Activated CD4-positive, alpha-beta T cell treated with anti-CD3 and anti-CD28 coated beads for 1 hour (primary cell): ENCODE measurements around the gene NEK4.

Source experiments
- DNase-seq: peaks from one replicate; pipeline ENCODE4 v3.0.0-alpha.2; 2020

NEK4 gene

GRCh38 chr3:52792961-52793695, 22.4 kb upstream of the NEK4 start:
- DNase-seq = no peak

- DNase-seq = no peak
Observed at GRCh38 chr3:52792413-52792812, 21.7 kb upstream of the NEK4 start.

GRCh38 chr3:52791928-52792327, 21.2 kb upstream of the NEK4 start:
- DNase-seq = no peak

- DNase-seq = no peak
Observed at GRCh38 chr3:52791366-52791765, 20.6 kb upstream of the NEK4 start.

GRCh38 chr3:52790741-52791140, 20.0 kb upstream of the NEK4 start:
- DNase-seq = no peak

- DNase-seq = no peak
Observed at GRCh38 chr3:52790337-52790736, 19.6 kb upstream of the NEK4 start.

GRCh38 chr3:52789746-52790040, 19.0 kb upstream of the NEK4 start:
- DNase-seq = no peak

GRCh38 chr3:52788890-52789745, 18.4 kb upstream of the NEK4 start:
- DNase-seq = no peak

- DNase-seq = no peak
Observed at GRCh38 chr3:52787672-52788625, 17.2 kb upstream of the NEK4 start.

GRCh38 chr3:52787246-52787645, 16.5 kb upstream of the NEK4 start:
- no peak for DNase-seq

GRCh38 chr3:52786330-52787215, 15.8 kb upstream of the NEK4 start:
- no peak for DNase-seq

- DNase-seq = no peak
Observed at GRCh38 chr3:52784931-52785590, 14.3 kb upstream of the NEK4 start.

- DNase-seq = no peak
Observed at GRCh38 chr3:52784021-52784621, 13.4 kb upstream of the NEK4 start.

GRCh38 chr3:52783211-52783555, 12.4 kb upstream of the NEK4 start:
- DNase-seq = no peak

GRCh38 chr3:52782412-52783210, 11.9 kb upstream of the NEK4 start:
- DNase-seq = no peak

- no peak for DNase-seq
Observed at GRCh38 chr3:52781741-52782140, 11.0 kb upstream of the NEK4 start.

- DNase-seq = peak; percentile 0
Observed at GRCh38 chr3:52779837-52780585, 9.3 kb upstream of the NEK4 start.

GRCh38 chr3:52779011-52779836, 8.5 kb upstream of the NEK4 start:
- DNase-seq = peak; percentile 3
